GM18868 (cell line): ENCODE results near the gene ARHGDIA.

Experiments used
- ATAC-seq: cut with Tn5 transposase; IDR thresholded peaks from one replicate; pipeline ENCODE4 v1.9.1; 2021; ENCODE audit warnings: mild to moderate bottlenecking, moderate library complexity; ENCODE audit not compliant: unreplicated experiment

Gene ARHGDIA

DNA sequence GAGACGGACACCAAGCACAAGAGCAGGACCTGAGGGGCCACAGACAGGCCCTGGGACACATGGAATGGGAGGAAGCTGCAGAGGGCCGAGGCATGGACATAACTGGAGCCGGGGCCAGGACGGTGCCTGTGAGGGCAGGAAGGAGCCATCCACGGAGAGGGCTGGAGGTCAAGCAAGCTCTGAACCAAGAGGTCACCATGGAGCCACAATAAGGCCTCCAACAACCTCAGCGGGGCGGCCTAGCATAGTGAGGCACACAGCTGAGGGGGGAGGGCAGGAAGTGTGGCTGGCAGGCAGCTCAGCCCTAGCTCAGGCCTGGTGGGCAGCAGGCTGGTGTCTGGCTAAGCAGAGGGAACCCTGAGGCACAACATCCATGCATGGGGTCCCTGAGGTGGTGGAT is 42.5 kb downstream of the ARHGDIA start:
- ATAC-seq, result no peak

DNA sequence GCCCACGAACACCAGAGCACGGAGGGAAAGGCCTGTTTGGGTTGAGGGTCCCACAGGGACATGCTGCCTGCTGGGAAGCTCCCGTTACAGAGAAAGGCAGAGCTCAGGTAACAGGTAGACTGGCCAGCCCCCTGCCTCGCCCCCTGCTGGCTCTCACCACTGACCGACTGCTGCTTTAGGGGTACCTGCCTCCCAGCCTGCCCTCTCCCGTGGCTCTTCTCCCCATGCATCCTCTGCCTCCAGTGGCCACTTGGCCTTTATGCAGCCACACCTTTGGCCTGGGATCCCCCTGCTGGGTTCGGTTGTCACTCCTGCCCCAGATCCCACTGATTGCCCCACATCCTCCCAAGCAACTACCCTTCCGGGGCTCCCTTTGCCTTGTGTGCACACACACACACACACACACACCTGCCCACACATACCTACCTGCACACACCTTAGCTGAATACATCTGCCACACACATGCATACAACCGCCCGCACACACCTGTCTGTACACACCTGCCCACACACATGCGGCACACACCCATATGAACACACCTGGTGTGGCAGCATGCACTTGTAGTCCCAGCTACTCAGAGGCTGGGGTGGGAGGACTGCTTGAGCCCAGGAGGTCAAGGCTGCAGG is 45.2 kb downstream of the ARHGDIA start:
- no peak for ATAC-seq

DNA sequence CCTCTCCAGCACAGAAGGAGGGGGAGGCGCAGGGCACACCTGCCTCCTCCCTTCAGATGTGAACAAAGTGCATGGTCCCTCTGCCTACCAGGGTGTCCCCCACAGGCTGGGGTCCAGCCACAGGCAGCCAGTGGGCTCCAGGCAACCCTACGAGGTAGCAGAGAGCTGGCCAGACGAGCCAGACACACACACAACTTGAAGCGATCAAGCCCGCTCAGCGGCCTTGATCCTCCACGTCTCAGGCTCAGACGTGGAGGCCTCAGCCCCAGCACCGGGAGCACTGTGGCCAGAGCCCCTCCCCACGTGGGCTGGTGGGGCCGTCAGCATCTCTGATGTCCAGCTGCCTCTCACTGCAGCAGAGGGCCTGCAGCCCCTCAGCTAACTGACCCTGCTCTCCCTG is 46.5 kb downstream of the ARHGDIA start:
- no peak for ATAC-seq

DNA sequence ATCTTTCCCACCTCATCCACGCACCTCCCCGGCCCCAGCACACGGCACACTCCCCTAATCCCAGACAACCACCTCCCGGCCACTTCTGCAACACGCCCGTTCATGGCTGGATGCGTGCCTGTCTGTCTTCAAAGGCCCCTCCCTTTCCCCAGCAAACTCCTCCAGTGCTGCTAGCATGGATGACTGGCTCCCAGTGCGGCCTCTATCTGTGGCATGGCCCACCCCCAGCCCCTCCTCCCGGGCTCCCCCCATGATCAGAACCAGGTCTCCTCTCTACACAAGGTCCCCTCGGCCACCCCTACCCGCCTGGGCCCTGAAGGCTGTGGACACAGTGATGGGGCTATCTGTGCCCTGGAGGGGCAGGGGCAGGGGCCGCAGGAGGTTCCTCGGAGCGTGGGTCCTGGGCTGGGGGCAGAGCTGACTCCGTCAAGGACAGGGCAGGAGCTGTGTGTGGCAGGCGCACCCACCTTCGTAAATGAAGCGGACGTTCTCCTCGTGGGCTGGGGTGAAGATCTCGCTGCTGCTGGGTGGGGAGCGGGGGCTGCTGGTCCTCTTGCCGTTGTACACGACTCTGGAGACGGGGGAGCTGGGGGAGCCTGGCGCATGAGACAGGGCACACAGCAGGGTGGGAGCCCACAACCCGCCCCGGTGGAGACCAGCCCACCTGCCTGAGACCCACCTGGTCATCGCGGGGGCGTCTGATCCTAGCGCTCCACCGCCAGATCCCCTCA is 47.2 kb downstream of the ARHGDIA start:
- no peak for ATAC-seq

DNA sequence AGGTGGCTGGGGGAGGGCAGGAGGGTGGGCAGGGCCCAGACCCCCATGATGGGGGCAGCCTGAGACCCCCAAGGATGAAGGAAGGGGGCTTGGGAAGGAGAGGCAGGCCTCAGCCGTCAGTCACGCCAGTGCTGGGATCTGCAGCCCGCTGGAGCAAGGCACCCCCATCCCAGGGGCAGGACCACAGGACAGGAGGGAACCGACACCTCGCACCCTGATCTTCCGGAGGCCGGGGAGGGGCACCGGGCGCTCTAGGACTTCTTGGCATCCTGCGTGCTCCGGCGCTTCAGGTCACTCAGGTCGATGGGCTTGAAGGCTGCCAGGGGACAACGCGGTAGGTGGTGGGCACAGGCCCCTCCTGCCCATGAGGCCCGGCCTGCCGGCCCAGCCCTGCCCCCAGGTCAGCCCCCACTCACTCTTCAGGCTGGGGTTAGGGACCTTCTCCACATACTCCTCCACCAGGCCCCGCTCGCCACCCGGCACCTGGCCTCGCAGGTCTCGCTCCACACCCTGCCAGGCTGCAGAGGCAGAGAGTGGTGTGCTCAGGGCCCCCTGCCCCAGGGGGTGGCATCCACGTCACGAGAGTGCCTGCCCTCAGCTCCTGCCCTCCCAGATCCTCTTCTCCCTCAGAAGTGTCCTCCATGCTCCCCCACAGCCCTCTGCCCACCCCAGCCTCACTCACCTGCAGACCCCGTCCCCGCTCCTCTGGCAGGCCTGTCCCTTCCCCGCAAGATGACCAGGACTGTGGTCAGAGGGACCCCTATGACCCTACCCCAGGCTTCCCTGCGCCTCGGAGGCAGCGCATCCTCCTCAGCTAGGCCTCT is 47.9 kb downstream of the ARHGDIA start:
- no peak for ATAC-seq

DNA sequence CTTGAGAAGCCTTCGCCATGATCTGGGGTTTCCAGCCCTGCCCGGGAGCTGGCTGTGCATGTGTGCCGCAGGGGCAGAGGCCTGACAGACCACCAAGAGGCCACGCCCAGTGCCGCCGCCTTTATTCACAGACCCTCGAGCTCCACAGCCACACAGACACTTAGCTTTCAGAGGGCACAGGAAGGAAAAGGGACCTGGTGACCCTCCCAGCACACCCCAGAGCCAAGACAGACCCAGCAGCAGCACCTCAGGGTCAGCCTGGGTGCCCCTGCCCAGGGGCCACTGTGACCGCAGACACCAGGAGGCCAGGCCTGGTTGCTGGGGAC is 48.9 kb downstream of the ARHGDIA start:
- ATAC-seq, result no peak

DNA sequence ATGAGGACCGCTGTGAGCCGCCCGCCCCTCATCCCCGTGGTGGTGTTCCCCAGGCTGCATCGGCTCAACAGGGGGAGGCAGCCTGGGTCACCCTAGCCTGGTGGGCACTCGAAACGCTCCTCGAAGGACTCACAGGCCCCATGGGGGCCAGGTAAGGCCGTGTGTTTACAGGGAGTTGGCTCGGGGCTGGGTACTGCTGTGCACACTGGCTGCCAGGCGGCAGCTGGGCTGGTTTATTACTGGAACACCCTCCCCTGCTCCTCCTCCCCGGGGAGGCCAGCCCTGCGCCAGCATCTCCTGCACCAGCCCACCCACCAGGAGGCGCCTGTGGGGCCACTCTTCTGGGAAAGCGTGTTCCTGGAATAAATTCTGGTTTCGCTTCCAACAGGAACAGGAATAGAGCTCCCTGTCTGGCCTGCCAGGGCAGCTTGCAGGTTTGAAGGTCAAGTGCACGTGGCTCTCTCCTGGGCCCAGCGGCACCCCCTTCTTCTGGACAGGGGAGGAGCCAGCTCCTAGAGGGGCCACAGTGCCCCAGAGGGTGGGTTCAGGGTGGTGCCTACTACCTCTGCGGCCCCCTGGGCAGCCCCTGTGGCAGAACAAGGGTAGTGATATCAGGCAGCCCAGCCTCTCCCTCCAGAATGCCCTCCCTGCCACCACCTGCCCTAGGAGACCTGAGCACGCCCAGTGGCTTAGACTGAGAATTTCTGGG is 49.4 kb downstream of the ARHGDIA start:
- no peak for ATAC-seq

DNA sequence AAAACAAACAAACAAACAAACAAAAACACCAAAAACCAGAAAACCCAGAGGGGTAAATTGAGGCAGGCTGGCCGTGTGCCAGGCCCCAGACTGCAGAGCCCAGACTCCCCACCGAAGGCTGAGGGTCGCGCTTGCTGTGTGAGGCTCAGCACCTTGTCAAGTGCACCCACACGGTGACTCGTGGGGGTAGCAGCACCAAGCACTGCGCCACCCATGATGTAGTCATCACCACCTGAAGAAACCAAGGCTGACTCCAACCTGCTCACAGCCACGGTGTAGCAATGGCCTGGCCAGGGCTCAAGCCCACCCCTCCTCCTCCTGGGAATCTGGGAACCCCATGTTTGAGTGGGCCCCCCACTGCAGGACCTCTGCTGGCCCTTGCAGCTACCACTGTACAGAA is 50.0 kb downstream of the ARHGDIA start:
- ATAC-seq, result no peak

DNA sequence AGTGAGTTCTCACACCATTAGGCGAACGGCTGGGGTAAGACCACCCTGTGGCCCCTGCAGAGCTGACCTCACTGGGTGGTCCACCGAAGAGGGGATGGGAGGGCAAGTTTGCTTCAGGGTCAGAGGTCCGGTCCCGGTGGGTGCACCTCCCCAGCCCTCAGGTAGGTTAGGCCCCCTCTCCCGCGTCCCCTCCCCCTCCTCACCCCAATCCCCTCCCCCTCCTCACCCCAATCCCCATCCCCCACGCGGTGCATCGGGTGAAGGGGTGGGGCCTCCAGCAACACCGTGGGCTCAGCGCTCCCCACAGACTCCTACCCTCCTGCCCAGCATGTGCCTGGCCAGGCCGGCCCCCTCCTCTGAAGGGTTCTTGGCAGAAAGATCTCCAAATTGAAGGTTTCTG is 51.4 kb downstream of the ARHGDIA start:
- no peak for ATAC-seq

DNA sequence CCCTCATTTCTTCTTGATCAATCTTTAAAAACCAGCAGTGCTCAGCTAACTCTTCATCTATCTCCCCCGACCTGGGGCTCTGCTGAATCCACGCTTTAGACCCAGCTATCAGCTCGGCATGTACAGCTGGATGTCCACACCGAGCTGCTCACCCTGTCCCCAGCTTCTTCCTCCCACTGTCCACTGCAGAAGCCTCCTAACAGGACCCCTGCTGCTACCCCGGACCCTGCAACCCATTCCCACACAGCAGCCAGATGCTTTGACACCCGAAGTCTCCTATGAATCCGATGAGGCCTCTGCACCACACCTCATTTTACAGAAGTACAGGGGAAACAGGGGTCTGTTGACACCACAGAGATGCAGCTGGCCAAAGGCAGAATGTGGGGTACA is 53.4 kb downstream of the ARHGDIA start:
- ATAC-seq, result no peak
